Cardiac muscle cell (in vitro differentiated cells and primary cell): ENCODE measurements around the gene TEX9. TPM values are rescaled to one million over a fixed set of nuclear protein-coding genes. Genes with fewer than 3 reads are reported as not detected.

Source experiments
- DNase-seq, 2 donors: peaks; one replicate each; pipeline versions ENCODE4 v3.0.0 to v3.0.0-alpha.2; 2010 to 2017; ENCODE audit warnings: low read depth in 1 of 2, low spot score in 1 of 2
- H3K27ac ChIP-seq: fragments of 200-600 bp; sonication (generic); 2 replicates; pipeline ENCODE4 v1.5.1; 2016
- H3K27me3 ChIP-seq: fragments of 200-600 bp; sonication (generic); 2 replicates; pipeline ENCODE4 v1.6.0; 2016; ENCODE audit warnings: control low read depth
- H3K36me3 ChIP-seq: fragments of 200-600 bp; sonication (generic); 2 replicates; pipeline ENCODE4 v1.5.1; 2016; ENCODE audit warnings: control low read depth
- H3K4me1 ChIP-seq: fragments of 200-600 bp; sonication (generic); 2 replicates; pipeline ENCODE4 v1.8.1; 2017; ENCODE audit warnings: low read depth, mild to moderate bottlenecking, mixed run types
- H3K4me3 ChIP-seq: fragments of 200-600 bp; sonication (generic); 2 replicates; pipeline ENCODE4 v1.5.1; 2016; ENCODE audit warnings: mild to moderate bottlenecking
- H3K9me3 ChIP-seq: fragments of 200-600 bp; sonication (generic); 2 replicates; pipeline ENCODE4 v1.5.1; 2017; ENCODE audit warnings: low read depth, mild to moderate bottlenecking, control low read depth
- CTCF ChIP-seq: IDR thresholded peaks from 2 replicates; pipeline ENCODE4 v1.5.1; 2012; ENCODE audit warnings: low read depth, mild to moderate bottlenecking, low read length
- polyA plus RNA-seq: library from polyadenylated mRNA; unstranded; fragments of >200 nt; fragmentation: Nextera tagmentation; extraction: Ambion mirVana; gene quantifications from 2 replicates; pipeline ENCODE4 v1.2.1, GENCODE V29; 2016
- total RNA-seq: library from RNA; depleted of rRNA; stranded (reverse); fragments of >200 nt; gene quantifications from 2 replicates; pipeline ENCODE4 v1.2.3, GENCODE V29; 2016

The TEX9 gene
- total and polyA plus RNA-seq, 2 experiments from 2014 or later = 8.4 to 9.2 TPM

GRCh38 chr15:56469483-56469882 is 104.3 kb downstream of the TEX9 start:
- Histone ChIP-seq H3K4me3 (no peak overlapping the region), H3K36me3 (no peaks in the 10 kb centered on the region), H3K9me3 (no peaks in the 10 kb centered on the region), H3K4me1 (no peaks in the 10 kb centered on the region), H3K27ac (no peak overlapping the region), H3K27me3 (peaks cover 37% of the 10 kb centered on the region)
- DNase-seq = no peak
- no peak for TF ChIP-seq CTCF

GRCh38 chr15:56471440-56472069 is 106.3 kb downstream of the TEX9 start:
- no peak for TF ChIP-seq CTCF
- DNase-seq = no peak
- Histone ChIP-seq H3K27ac (no peak overlapping the region), H3K36me3 (no peaks in the 10 kb centered on the region), H3K9me3 (no peaks in the 10 kb centered on the region), H3K27me3 (peaks cover 37% of the 10 kb centered on the region), H3K4me1 (no peaks in the 10 kb centered on the region), H3K4me3 (no peak overlapping the region)

- no peaks in the 10 kb centered on the region for H3K4me1 ChIP-seq
- H3K9me3 ChIP-seq = no peaks in the 10 kb centered on the region
- no peaks in the 10 kb centered on the region for H3K36me3 ChIP-seq
- no peak for DNase-seq
- no peak for TF ChIP-seq CTCF
- peaks cover 36% of the 10 kb centered on the region for H3K27me3 ChIP-seq
- H3K4me3 ChIP-seq = no peak overlapping the region
- H3K27ac ChIP-seq = no peak overlapping the region
Observed at GRCh38 chr15:56472278-56472677, 107.1 kb downstream of the TEX9 start.

- Histone ChIP-seq H3K27ac (no peak overlapping the region), H3K4me3 (no peak overlapping the region), H3K27me3 (peaks cover 30% of the 10 kb centered on the region), H3K36me3 (no peaks in the 10 kb centered on the region), H3K4me1 (no peaks in the 10 kb centered on the region), H3K9me3 (no peaks in the 10 kb centered on the region)
- no peak for TF ChIP-seq CTCF
- DNase-seq = no peak
Observed at GRCh38 chr15:56473017-56473416, 107.8 kb downstream of the TEX9 start.

GRCh38 chr15:56475351-56475750 is 110.1 kb downstream of the TEX9 start:
- Histone ChIP-seq H3K4me3 (no peak overlapping the region), H3K9me3 (no peaks in the 10 kb centered on the region), H3K4me1 (no peaks in the 10 kb centered on the region), H3K36me3 (no peaks in the 10 kb centered on the region), H3K27me3 (peaks cover 12% of the 10 kb centered on the region), H3K27ac (no peak overlapping the region)
- TF ChIP-seq CTCF = no peak
- DNase-seq = no peak

Other genes with a start within 250 kb of the TEX9 start
- 6.0 and 11.6 TPM in 2 replicates for gene RFX7, start 121.5 kb upstream of the TEX9 start, total RNA-seq
- gene RFX7, start 121.5 kb upstream of the TEX9 start, polyA plus RNA-seq = 5.9 and 8.8 TPM in 2 replicates
- 0.21 and 1.5 TPM in 2 replicates for gene MNS1, start 99.7 kb downstream of the TEX9 start, total RNA-seq
- 0.91 and 1.4 TPM in 2 replicates for gene MNS1, start 99.7 kb downstream of the TEX9 start, polyA plus RNA-seq